ENCODE results near the gene SPINK4.

Gene SPINK4, protein sequence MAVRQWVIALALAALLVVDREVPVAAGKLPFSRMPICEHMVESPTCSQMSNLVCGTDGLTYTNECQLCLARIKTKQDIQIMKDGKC

DNA sequence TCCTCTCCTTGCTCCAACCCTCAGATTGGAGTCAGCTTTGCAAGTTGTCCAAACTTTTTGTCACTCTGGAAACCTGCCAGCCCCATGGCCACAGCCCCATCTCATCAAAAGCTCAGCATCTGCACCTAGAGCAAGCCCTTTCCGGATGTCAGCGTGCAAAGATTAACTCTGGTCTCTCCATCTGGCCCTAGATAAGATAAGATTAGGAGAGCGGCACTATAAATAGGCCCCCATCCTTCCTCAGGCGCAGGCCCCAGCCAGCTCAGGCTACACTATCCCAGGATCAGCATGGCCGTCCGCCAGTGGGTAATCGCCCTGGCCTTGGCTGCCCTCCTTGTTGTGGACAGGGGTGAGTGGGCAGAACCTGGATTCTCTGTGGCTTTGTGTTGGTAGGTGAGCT, at the start of gene SPINK4:
TSS of gene SPINK4 (plus strand) at position 247 of the 400 bp plus-strand sequence. CDS start at position 289, 42 bp downstream.
- DNase-seq (ENCODE audit: low spot score): no peak

DNA sequence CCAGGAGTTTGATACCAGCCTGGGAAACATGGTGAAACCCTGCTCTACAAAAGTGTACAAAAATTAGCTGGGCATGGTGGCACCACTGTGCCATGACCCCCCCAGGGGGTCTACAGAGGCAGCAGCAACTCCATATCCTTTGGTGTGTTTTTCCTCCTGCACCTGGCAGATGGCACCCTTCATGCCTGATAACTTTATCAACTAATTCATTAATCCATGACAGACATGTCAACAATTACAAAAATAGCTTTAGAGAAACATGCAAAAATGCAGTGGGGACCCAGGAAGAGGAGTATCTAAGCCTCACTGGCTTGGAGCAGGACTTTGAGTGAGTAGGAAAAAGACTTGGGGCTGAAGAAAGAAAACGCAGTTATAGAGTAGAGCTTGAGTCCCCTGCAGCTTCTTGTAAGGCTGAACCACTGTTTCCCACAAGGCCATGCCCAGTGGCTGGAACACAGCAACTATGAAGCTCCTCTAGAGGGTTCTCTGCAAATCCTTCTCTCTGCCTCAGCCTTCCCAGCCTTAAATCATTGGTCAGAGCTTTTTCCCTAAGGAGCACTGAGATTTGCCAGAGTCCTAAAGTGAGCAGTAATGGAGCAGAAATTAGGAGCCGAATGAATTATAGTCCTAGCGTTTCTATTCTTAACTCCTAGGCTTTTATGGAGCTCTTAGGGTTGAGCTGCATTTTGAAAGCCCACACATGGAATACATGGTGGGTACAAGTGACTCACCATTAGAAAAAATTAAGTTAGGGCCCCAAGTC, 47.3 kb upstream of the SPINK4 start:
- DNase-seq (ENCODE audit: low spot score): no peak

DNA sequence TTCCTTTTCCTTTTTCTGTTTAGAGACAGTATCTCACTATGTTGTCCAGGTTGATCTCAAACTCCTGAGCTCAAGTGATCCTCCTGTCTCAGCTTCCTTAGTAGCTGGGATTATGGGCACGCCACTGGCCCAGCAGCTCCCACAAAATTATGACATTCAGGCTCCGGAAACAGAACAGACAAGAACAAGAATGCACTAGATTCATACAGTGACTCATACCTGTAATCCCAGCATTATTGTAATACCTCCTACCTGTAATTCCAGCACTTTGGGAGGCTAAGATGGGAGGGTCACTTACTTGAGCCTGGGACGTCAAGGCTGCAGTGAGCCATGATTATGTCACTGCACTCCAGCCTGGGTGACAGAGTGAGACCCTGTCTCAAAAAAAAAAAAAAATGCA, 46.1 kb upstream of the SPINK4 start:
- no peak for DNase-seq (ENCODE audit: low spot score)

DNA sequence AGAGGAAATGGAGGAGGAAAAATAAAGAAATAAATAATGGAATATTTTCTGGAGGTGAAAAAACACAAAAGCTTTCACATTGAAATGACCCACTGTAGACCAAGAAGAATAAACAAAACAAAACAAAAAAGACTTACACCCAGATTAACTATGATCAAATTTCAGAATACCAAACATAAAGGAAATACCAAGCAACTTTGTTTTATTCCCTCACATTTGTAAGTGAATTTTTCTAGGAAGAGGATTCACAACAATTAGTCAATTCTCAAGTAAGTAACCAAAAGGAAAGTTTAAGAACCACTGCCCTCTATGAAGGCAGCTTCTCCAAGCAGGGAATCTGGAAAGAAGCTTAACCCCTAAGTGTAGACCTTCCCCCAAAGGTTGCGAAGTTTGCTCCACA, 43.2 kb upstream of the SPINK4 start:
- no peak for DNase-seq (ENCODE audit: low spot score)

DNA sequence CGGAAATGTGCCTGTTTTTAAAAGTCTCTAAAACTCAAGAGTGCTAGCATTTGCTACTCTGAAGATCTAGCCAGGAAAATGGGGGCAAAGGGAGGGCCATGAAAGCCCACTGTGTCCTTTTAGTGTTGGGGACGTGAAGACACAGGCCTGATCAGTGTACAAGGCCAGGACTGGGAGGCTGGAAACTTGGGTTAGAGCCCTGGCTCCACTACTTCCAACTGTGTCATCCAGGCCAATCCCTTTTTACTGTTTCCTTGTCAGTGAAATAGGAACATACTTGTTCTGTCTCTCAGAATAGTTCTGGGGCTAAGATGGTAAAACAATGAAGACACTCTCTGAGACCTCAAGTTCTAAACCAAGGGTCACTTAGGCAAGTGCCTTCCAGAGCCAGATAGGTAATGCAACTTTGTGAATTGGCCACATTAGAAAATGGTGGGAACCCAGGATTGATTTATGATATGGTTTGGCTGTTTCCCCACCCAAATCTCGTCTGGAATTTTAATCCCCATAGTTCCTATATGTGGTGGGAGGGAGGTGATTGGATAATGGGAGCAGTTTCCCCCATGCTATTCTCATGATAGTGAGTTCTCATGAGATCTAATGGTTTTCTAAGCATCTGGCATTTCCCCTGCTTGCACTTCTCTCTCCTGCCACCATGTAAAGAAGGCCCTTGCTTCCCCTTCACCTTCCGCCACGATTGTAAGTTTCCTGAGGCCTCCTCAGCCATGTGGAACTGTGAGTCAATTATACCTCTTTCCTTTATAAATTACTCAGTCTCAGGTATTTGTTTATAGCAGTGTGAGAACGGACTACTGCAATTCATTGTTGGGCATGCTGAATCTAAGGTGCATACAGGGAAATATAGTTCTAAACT, 42.5 kb upstream of the SPINK4 start:
- DNase-seq (ENCODE audit: low spot score): no peak

DNA sequence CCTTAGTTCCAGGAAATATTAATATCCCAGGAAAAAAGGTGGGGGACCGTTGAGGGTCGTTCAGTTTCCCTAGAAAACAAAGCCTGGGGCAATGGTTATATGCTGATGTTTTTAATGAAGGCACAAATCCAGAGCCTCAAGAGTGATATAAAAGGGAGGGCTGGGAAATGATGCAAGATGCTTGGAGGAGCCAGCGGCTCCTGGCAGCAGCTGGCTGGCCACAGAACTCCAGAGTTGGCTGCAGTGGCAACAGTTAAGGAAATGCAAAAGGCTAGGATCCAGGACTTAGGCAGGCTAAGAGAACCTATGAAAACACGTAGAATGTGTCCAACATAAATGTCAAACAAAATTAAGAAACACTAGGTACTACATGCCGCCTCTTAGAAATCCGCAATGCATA, 41.8 kb upstream of the SPINK4 start:
- DNase-seq (ENCODE audit: low spot score): no peak

DNA sequence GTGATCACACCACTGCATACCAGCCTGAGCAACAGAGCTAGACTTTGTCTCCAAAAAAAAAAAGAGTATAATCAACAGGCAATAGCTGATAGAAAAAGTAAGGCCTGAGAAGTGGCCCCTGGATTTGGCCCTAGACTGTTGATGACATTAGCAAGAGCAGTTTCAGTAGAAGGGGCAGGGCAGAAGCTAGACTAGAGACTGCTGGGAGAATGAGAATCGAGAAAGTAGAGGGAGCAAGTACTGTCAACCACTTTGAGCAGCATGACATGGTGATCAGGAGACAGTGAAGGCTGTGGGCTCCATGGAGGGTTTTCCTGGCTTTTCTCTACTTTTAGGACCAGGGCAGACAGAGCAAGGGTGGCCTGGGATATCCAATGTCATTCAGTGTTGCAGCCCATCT, 37.9 kb upstream of the SPINK4 start:
- no peak for DNase-seq (ENCODE audit: low spot score)

DNA sequence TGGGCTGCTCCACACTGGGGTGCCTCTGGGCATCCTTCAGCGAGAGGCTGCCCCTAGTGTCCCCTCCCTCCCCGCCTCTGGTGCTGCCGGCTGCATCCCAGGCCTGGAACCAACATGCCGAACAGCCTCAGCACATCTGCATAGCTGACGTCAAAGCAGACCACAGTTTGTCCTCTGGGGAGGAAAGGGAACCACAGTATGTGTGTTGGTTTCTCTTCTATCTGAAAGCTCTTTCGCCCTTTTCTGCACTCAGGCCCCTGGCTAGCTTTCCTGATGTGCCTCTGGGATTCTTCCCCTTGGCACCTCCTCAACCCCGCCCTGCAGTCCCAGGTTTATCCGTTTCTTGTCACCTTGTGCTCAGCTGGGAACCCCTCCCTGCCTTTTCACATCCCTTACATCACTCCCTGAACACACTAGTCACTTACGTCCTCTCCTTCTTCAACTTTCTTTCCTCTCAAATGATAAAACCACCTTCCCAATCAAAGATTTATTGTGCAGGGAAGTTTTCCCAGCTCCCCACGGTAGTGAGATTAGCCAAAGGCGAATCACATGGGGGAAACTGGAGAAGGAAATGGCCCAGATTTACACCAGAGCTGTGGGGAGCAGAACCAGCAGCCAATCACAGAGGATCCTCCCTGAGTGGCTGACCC, 37.3 kb upstream of the SPINK4 start:
- DNase-seq (ENCODE audit: low spot score): no peak

DNA sequence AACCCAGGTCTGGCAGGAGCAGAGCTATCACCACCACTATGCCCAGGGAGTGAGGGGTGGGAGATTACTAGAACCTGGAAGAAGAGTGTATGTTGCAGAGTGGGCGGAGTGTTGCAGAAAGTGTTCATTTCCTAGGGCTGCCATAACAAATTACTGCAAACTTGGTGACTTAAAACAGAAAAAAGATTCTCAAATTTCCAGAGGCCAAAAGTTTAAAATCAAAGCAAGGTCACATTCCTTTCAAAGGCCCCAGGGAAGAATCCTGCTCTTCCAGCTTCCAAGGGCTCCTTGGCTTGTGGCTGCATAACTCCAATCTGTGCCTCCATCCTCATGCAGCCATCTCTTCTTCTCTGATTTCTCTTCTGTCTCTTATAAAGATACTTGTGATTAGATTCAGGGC, 30.6 kb upstream of the SPINK4 start:
- DNase-seq (ENCODE audit: low spot score): no peak

DNA sequence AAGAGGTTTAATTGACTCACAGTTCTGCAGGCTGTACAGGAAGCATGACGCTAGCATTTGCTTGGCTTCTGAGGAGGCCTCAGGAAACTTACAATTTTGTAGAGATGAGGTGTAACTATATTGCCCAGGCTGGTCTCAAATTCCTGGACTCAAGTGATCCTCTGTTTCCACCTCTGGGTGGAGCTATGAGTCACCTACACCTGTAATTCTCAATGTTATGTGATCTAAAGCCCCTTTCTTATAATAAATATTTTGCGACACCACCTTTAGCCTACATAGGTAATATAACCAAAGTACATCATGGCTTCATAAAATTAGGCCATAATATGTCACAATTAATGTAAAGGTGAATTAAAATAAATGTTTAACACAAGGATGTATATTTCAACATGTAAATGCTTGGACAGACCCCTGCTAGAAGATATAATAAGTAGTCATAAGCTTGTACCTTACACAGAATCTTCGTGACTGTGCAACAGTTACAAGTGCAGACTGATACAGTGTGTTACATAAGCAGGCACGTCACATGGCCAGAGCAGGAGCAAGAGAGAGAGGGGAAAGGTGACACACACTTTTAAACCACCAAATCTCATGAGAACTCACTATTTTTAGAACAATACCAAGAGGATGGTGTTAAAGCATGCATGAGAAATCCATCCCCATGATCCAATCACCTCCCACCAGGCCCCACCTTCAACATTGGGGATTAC, 29.8 kb upstream of the SPINK4 start:
- no peak for DNase-seq (ENCODE audit: low spot score)

DNA sequence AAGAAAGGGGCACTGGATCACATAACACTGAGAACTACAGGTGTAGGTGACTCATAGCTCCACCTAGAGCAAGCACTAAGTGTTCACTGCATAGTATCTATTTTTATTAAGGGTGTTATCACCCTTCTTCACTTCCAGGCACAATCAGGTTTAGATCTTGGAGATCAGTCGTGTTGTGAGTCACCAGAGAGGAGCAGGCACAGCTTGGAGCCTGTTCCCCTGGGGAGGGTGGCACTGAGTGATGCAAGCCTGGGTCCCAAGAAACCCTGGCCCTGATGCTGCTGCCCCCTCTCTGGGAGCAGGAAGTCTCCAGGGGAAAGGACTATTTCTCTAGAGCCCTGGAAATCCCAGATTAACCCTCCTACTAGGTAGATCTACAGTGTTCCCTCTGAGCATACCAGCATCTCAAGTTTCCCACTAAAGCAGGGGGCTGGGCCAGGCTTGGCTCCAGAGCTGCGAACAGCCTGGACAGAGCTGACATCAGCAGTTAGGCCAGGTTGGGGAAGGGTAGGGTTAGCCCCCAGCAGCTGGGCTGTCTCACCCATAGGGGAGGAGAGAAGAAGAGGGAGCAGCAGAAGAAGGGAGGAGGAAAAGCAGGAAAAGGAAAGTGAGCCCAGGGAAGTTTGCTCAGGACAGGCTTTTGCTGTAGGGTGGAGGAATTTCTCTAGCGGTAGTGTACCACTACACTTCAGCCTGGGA, 28.1 kb upstream of the SPINK4 start:
- DNase-seq (ENCODE audit: low spot score): no peak

DNA sequence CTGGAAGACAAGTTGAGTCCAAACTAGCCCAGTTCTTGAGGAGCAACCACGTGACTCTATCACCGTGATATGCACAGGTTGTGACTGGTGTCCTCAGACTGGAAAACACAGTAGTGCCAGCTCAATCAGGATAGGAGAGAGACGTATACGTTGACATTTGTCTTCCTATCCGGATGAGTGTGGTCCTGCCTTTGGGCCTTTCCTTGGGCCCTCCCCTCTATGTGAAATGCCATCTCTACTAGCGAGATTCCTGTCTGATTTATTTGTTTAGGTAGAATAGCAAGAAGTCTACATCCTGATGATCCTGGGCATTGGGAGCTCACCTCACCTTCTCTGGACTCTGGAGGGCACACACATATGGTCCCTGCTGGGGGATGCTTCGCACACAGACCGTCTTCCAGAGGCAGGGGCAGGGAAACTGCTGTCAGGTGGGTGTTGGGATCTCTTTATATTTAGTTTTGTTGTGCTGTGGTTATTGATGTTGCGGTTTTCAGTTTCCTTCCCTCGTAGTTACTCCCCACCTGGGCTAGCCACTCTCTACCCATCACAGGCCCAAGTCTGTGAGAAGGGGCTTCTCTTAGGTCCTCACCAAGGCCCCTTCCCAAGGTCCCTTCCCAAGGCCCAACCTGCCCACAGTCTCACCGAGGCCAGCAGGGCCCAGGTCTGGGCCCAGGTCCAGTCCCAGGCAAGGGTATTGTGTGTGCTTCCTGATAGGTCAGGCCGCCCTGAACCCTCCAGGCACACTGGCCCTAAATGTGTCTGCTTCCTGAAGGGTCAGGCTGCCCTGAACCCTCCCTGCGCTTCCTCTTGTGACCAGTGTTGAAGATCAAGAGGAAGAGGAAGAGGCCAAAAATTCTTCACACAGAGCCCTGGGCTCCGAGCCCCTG, 19.0 kb upstream of the SPINK4 start:
- no peak for DNase-seq (ENCODE audit: low spot score)

DNA sequence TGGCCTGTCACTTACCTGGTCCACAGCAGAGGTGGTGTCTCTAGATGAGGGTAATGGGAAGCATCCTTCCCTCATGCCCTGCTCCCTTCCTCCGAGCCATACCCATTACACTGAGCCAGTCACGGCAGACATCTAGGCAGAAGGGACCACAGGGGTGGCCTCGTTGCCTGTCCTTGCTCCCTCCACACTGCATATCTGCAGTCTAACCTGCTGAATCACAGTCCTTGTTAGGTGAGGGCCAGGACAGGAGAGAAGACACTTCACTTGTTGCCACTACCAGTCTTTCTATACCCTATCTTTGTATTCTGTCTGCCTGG, 18.4 kb upstream of the SPINK4 start:
- no peak for DNase-seq (ENCODE audit: low spot score)

DNA sequence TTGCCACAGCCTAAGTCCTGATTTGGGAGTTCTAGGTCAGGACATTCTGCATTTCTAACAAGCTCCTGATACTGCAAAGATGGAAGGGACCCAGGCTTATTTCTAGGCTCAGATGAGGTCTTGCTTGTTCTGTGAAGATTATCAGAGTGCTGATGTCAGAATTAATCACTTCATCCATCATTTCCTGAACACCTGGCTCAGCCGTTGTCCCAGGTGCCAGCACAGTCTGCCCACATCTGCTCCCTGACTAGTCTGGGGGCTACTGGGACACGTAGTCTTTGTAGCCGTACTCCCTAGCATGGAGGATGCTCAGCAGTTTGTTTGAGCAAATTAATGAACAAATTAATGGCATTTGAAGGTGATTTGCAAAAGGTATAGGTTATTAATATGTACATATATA, 17.9 kb upstream of the SPINK4 start:
- DNase-seq (ENCODE audit: low spot score): no peak

DNA sequence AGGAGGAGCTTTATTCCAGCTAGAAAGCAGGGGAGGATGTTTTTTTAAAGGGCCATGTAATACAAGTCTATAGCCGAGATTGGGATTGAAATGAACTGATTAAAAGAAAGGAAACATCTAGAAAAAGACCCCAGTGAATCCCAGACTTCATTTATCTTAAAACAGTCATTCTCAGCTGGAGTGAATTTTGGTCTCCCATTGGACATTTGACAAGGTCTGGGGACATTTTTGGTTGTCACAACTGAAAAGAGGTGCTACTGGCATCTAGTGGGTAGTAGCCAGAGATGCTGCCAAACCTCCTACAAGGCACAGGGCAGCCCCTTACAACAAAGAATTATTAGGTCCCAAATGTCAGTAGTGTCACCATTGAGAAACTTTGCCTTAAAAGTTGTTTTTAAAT, 16.3 kb upstream of the SPINK4 start:
- DNase-seq (ENCODE audit: low spot score): no peak

DNA sequence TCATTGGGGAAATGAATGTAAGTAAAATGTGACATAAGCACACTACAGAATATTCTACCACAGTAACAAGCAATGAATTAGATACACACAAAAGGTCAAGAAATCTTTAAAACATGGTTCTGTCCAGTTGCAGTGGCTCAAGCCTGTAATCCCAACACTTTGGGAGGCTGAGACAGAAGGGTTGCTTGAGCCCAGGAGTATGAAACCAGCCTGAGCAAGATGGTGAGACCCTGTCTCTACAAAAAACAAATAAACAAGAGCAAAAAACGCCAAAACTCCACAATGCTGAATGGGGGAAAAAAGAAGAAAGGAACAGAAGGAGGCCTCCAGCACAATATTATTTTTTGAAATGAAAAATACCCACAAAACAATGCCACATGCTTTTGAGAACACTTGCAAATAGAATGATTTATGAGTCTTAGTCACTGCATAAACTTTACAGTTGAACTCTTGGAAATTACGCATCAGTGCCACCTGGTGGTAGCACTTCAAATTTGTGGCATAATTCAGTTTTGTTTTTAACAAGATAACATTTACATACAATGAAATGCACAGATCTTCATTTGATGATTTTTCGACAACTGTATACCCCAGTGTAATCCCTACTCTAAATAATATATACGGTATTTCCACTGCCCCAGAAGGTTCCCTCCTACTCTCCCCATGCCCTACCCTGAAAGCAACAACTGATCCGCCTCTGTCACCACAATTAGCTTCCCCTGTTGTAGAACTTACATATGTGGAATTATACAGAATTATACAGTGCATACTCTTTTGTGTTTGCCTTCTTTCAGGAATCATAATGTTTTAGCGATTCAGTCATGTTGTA, 14.4 kb upstream of the SPINK4 start:
- no peak for DNase-seq (ENCODE audit: low spot score)

DNA sequence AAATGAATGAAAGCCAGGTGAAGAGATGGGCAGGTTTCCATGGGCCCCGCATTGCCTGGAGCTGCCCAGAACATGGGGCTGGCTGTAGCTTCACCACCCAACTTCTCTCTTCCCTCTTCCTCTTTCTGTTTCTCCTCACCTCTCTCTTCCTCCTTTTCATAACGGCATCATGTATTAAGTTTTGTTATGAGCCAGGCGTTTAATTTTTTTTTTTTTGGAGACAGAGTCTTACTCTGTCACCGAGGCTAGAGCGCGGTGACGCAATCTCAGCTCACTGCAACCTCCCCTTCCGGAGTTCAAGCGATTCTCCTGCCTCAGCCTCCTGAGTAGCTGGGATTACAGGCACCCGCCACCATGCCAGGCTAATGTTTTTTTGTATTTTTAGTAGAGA, 13.0 kb upstream of the SPINK4 start:
- no peak for DNase-seq (ENCODE audit: low spot score)

DNA sequence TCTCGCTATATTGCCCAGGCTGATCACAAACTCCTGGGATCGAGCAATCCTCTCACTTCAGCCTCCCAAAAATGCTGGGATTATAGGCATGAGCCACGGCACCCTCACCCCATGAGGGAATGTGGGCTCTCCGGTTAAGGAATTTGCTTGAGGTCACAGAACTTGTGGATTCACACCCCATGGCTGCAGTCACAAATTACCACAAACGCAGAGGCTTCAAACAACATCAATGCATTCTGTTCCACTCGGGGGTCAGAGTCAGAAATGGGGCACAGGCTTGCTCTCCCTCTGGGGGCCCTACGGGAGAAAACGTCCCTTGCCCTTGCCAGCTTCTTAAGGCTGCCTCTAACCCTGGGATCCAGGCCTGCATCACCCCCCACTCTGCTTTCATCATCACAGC, 12.2 kb upstream of the SPINK4 start:
- no peak for DNase-seq (ENCODE audit: low spot score)

DNA sequence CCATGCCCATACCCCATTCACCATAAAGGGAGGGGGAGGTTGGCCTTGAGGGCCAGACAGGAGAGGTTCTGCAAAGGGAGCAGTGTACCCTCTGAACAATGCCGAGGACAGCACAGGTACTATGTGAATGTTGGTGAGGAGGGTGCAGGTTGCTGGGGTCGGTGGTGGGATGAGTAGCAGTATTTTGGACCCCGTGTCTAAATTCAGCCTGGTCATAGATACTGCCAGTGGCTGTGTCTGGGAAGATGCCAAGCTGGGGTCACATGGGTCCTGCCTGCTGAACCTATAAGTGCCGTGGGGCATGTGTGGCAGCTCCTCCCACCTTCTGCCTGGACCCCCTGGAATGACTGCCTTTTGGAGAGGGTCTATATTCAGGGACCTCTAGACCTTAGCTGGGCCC, 11.4 kb upstream of the SPINK4 start:
- DNase-seq (ENCODE audit: low spot score): no peak
